GM18526 (cell line): Measurements from ENCODE around the gene CTXN1.

Experiments
- POLR2A ChIP-seq: IDR thresholded peaks from 3 replicates; pipeline ENCODE4 v1.6.1; 2011; ENCODE audit not compliant: insufficient read length; ENCODE audit errors: extremely low read depth

Gene CTXN1

GRCh38 chr19:7879836-7880235, 46.1 kb downstream of the CTXN1 start:
- TF ChIP-seq POLR2A, result no peak

GRCh38 chr19:7879111-7879807, 46.7 kb downstream of the CTXN1 start:
- no peak for TF ChIP-seq POLR2A

- TF ChIP-seq POLR2A, result no peak
Observed at GRCh38 chr19:7877249-7877836, 48.6 kb downstream of the CTXN1 start.

- TF ChIP-seq POLR2A, result no peak
Observed at GRCh38 chr19:7874897-7875273, 51.0 kb downstream of the CTXN1 start.
